Astrocyte of the spinal cord (primary cell): ENCODE data around the gene GDPD5.

Experiments
- DNase-seq: peaks from one replicate; pipeline ENCODE4 v3.0.0; 2011; ENCODE audit warnings: low read depth, low spot score
- H3K4me3 ChIP-seq: 2 replicates; pipeline ENCODE4 v1.5.1; 2011; ENCODE audit warnings: low read depth, mild to moderate bottlenecking, low read length, moderate library complexity
- in situ Hi-C: cut with HindIII; loops from 2 replicates; pipeline ENCODE4 v1.10.0; 2017; ENCODE audit warnings: low sequenced_read_pairs
- TF ChIP-seq, protein P1 (sequence below): IDR thresholded peaks from 2 replicates; pipeline ENCODE4 v1.5.1; 2012; ENCODE audit warnings: low read depth, mild to moderate bottlenecking, low read length, inconsistent platforms

GDPD5 gene

DNA sequence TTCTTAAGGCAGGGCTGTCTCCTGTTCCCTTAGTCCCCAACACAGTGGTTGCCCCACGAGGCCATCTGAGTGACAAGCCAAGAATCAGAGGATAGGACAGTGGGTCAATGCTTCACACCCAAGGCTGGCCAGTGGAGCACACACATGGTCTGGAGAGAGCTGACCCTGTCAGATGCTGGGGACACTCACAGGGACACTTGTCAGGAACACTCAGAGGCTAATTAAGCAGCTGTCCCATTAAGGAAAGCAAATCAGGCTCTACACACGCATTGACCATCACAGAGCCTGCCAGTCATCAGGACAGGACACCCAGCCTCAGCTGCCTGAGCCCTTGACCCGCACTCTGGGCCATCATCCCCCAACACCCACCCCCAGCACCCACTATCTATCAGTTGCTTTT lies 18.2 kb downstream of the GDPD5 start:
- H3K4me3 ChIP-seq: no peak overlapping the region
- no peak for DNase-seq
- TF ChIP-seq, protein P1, sequence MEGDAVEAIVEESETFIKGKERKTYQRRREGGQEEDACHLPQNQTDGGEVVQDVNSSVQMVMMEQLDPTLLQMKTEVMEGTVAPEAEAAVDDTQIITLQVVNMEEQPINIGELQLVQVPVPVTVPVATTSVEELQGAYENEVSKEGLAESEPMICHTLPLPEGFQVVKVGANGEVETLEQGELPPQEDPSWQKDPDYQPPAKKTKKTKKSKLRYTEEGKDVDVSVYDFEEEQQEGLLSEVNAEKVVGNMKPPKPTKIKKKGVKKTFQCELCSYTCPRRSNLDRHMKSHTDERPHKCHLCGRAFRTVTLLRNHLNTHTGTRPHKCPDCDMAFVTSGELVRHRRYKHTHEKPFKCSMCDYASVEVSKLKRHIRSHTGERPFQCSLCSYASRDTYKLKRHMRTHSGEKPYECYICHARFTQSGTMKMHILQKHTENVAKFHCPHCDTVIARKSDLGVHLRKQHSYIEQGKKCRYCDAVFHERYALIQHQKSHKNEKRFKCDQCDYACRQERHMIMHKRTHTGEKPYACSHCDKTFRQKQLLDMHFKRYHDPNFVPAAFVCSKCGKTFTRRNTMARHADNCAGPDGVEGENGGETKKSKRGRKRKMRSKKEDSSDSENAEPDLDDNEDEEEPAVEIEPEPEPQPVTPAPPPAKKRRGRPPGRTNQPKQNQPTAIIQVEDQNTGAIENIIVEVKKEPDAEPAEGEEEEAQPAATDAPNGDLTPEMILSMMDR: no peak
- in situ Hi-C loops: no loop called here

DNA sequence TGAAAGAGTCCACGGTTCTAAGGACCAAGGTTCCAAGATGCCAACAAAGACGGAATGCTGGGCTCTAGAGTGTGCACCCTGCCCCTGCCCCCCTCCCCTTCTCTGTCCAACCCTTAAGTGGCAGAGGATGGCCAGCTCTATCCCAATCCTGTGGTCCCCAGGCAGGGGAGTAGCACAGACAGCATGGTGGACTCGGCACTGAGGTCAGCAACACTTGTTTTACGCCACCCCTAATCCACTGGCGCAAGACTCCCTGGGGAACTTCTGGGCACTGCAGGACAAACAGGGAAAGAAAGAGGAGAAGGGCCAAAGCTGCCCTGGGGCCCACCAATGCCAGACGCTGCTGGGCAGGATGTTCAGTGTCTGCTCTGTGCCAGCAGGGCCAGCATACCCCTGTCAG lies 18.9 kb downstream of the GDPD5 start:
- DNase-seq: no peak
- TF ChIP-seq, protein P1: no peak
- in situ Hi-C loops: no loop called here
- no peak overlapping the region for H3K4me3 ChIP-seq

DNA sequence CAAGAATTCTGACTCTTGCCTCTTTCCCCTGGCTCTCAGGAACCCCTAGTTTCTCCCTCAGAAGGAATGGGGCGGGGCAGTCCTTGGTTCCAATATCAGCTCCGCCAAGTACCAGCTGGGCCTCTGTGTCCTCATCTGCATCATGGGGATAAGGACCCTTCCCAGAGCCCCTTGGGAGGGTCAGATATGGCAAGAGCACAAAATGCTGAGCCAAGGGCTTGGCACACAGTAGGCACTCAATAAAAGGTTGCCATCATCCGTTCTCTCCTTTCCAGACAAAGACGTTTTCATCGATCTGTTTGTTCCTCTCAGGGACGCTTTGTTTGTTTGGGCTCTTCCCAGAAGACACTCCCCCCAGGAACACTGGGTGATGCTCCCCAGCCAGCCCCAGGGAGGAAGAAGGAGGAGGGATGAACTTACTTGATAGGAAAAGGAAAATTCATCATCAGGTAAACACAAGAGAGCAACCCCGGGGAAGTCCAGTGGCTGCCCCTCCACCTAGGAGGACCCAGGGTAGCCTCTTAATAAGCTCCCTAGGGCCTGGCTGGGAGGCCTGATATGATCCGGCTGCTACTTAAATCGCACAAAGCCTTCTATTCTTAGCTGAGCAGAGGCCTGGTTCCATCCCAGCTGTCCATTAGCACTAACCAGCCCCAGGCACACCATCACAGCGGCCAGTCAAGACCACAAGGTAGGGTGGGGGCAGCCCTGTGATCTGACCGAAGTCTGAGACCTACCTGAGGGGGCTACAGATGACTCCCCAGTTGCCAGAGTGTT lies 19.6 kb downstream of the GDPD5 start:
- H3K4me3 ChIP-seq: no peak overlapping the region
- no peak for DNase-seq
- in situ Hi-C loops: no loop called here
- TF ChIP-seq, protein P1: no peak

DNA sequence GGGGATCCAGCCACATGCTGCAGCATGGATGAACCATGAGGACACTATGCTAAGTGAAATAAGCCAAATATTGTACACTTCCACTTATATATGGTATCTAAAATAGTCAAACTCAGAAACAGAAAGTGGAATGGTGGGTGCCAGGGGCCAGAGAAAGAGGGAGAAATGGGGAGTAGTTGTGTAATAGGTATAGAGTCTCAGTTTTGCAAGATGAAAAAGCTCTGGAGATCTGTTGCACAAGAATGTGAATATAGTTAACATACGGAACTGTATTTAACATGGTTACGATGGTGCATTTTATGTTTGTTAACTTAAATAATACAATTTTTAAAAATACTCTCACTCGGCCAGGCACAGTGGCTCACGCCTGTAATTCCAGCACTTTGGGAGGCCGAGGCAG lies 21.2 kb downstream of the GDPD5 start:
- in situ Hi-C loops: no loop called here
- no peak overlapping the region for H3K4me3 ChIP-seq
- TF ChIP-seq, protein P1: no peak
- no peak for DNase-seq

DNA sequence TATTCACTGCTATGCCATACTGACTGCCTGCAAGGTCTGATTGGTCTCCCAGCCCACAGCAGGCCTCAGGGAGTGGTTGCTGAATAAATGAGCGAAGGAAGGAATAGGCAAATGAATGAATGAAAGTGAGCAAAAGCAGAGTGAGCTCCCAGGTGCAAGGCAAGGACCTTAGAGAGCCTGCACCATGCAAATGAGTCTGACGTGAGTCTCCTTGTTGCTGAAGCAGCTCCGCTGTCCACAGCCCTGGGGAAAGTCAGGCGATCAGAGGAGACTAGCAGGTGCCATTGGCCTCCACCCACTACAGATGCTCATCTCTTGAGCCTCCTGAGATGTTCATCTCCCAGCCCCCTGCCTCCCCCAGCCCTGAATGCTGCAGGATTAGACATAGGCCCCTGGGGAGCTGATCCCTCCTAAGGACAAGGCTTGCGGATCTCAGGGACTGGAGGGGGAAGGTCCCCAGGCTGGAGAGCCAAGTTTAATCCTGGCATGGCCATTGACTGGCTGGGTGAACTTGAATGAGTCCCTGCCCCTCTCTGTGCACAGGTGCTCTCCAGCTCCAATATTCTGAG lies 22.1 kb downstream of the GDPD5 start:
- no peak overlapping the region for H3K4me3 ChIP-seq
- in situ Hi-C loops: no loop called here
- TF ChIP-seq, protein P1: no peak
- DNase-seq: no peak

DNA sequence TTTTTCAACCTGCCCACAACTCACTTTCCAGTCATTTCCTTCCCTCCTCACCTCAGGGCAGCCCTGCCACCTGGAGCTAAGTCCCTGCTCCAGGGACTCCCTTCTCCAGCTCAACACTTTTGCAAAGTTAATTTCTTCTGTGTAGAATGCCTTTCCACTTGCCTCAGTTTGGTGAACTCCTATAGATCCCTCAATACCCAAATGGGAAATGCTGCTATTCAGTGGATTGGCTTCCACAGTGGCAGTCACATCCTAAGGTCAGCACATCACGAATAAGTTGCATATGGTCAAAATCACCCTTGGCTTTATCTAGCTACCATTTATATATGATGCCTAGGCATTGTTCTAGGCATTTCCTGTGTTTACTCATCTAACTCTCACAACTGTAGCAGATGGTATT lies 23.6 kb downstream of the GDPD5 start:
- TF ChIP-seq, protein P1: no peak
- H3K4me3 ChIP-seq: no peak overlapping the region
- in situ Hi-C loops: no loop called here
- DNase-seq: no peak
